Astrocyte (in vitro differentiated cells and primary cell): ENCODE results near the gene COMMD3. TPM values are rescaled to one million over a fixed set of nuclear protein-coding genes. Genes with fewer than 3 reads are reported as not detected.

ENCODE experiments used
- DNase-seq: peaks from one replicate; pipeline ENCODE4 v3.0.0-alpha.2; 2010; ENCODE audit warnings: low read depth
- FAIRE-seq: peaks from 2 replicates; lab custom pipeline; 2011; peaks lifted over from hg19 to GRCh38; lab: Jason Lieb, UNC
- H2AFZ ChIP-seq: 2 replicates; pipeline ENCODE4 v1.6.0; 2012; ENCODE audit warnings: low read depth, low read length, inconsistent platforms
- H3K27ac ChIP-seq: 2 replicates; pipeline ENCODE4 v1.5.1; 2011; ENCODE audit warnings: low read depth, low read length, inconsistent platforms
- H3K27me3 ChIP-seq: 2 replicates; pipeline ENCODE4 v1.6.0; 2011; ENCODE audit warnings: low read length, inconsistent platforms; ENCODE audit not compliant: insufficient read depth
- H3K36me3 ChIP-seq: 2 replicates; pipeline ENCODE4 v1.5.1; 2011; ENCODE audit warnings: low read length, inconsistent platforms; ENCODE audit not compliant: insufficient read depth
- H3K4me1 ChIP-seq: 2 replicates; pipeline ENCODE4 v1.5.1; 2011; ENCODE audit warnings: low read length, inconsistent platforms; ENCODE audit not compliant: insufficient read depth
- H3K4me2 ChIP-seq: 2 replicates; pipeline ENCODE4 v1.6.0; 2012; ENCODE audit warnings: low read length, inconsistent platforms
- H3K4me3 ChIP-seq: 2 replicates; pipeline ENCODE4 v1.5.1; 2011; ENCODE audit warnings: low read depth, mild to moderate bottlenecking, low read length, inconsistent platforms; ENCODE audit not compliant: insufficient read depth
- H3K79me2 ChIP-seq: 2 replicates; pipeline ENCODE4 v1.6.0; 2012; ENCODE audit warnings: mild to moderate bottlenecking, low read length, inconsistent platforms; ENCODE audit not compliant: insufficient read depth
- H3K9ac ChIP-seq: 2 replicates; pipeline ENCODE4 v1.6.0; 2012; ENCODE audit warnings: mild to moderate bottlenecking, low read length, inconsistent platforms
- H3K9me3 ChIP-seq: 2 replicates; pipeline ENCODE4 v1.5.1; 2012; ENCODE audit warnings: low read depth, mild to moderate bottlenecking, low read length, inconsistent platforms; ENCODE audit not compliant: insufficient read depth
- H4K20me1 ChIP-seq: 2 replicates; pipeline ENCODE4 v1.6.0; 2012; ENCODE audit warnings: low read length, inconsistent platforms; ENCODE audit not compliant: insufficient read depth
- H3K27ac Mint-ChIP-seq: one replicate; pipeline ENCODE4 v1.8.0; 2021; ENCODE audit warnings: mild to moderate bottlenecking, mixed read lengths; ENCODE audit not compliant: unreplicated experiment
- H3K27me3 Mint-ChIP-seq: one replicate; pipeline ENCODE4 v1.8.0; 2021; ENCODE audit warnings: low read depth, mixed read lengths; ENCODE audit not compliant: unreplicated experiment
- H3K36me3 Mint-ChIP-seq: one replicate; pipeline ENCODE4 v1.8.0; 2021; ENCODE audit warnings: low read depth, mixed read lengths; ENCODE audit not compliant: unreplicated experiment
- H3K4me1 Mint-ChIP-seq: one replicate; pipeline ENCODE4 v1.8.0; 2021; ENCODE audit warnings: low read depth, mixed read lengths; ENCODE audit not compliant: unreplicated experiment
- H3K4me3 Mint-ChIP-seq: one replicate; pipeline ENCODE4 v1.8.0; 2021; ENCODE audit warnings: mild to moderate bottlenecking, moderate library complexity, mixed read lengths; ENCODE audit not compliant: unreplicated experiment
- H3K9me3 Mint-ChIP-seq: one replicate; pipeline ENCODE4 v1.8.0; 2021; ENCODE audit warnings: mild to moderate bottlenecking, mixed read lengths; ENCODE audit not compliant: unreplicated experiment
- EZH2 ChIP-seq: IDR thresholded peaks from 2 replicates; pipeline ENCODE4 v1.6.1; 2012; ENCODE audit warnings: mild to moderate bottlenecking, low read length, inconsistent platforms; ENCODE audit not compliant: insufficient read depth
- total RNA-seq: library from RNA; stranded (reverse); gene quantifications from 2 replicates; pipeline ENCODE4 v1.2.1, GENCODE V29; 2021
- TF ChIP-seq, protein P1 (sequence below): IDR thresholded peaks from 2 replicates; pipeline ENCODE4 v1.5.1; 2011; ENCODE audit warnings: low read depth, mild to moderate bottlenecking, inconsistent platforms, low read length, moderate library complexity; ENCODE audit not compliant: insufficient read depth

The COMMD3 gene
- total RNA-seq, 1 donor from 2014 or later, result 28.8 TPM

DNA sequence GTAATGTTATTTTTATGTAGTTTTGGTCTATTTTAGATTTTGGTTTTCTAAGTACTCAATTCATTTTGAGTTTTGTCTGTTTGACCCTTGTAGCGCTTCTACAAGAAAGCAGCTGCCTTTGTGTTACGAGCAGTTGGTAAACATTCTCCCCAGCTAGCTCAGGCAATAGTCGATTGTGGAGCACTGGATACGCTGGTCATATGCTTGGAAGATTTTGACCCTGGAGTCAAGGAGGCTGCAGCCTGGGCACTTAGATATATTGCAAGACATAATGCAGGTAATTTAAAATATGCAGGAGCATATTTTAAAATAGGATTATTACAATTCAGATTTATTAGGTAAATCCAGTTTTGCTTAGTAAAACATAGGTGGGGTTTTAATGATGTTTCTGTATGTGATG is 52.2 kb downstream of the COMMD3 start:
- Mint-ChIP-seq H3K4me1 (peaks cover 2% of the 10 kb centered on the region), H3K36me3 (no peaks in the 10 kb centered on the region), H3K9me3 (no peaks in the 10 kb centered on the region), H3K4me3 (no peak overlapping the region), H3K27ac (no peak overlapping the region), H3K27me3 (no peaks in the 10 kb centered on the region)
- no peaks in the 10 kb centered on the region for H3K4me1 ChIP-seq
- H3K27me3 ChIP-seq, result no peaks in the 10 kb centered on the region
- no peaks in the 10 kb centered on the region for H4K20me1 ChIP-seq
- FAIRE-seq (no peak), DNase-seq (no peak)
- H2AFZ ChIP-seq, result no peak overlapping the region
- H3K27ac ChIP-seq, result no peak overlapping the region
- no peaks in the 10 kb centered on the region for H3K9me3 ChIP-seq
- no peak for TF ChIP-seq EZH2
- TF ChIP-seq, protein P1, sequence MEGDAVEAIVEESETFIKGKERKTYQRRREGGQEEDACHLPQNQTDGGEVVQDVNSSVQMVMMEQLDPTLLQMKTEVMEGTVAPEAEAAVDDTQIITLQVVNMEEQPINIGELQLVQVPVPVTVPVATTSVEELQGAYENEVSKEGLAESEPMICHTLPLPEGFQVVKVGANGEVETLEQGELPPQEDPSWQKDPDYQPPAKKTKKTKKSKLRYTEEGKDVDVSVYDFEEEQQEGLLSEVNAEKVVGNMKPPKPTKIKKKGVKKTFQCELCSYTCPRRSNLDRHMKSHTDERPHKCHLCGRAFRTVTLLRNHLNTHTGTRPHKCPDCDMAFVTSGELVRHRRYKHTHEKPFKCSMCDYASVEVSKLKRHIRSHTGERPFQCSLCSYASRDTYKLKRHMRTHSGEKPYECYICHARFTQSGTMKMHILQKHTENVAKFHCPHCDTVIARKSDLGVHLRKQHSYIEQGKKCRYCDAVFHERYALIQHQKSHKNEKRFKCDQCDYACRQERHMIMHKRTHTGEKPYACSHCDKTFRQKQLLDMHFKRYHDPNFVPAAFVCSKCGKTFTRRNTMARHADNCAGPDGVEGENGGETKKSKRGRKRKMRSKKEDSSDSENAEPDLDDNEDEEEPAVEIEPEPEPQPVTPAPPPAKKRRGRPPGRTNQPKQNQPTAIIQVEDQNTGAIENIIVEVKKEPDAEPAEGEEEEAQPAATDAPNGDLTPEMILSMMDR, result no peak
- H3K4me2 ChIP-seq, result no peak overlapping the region
- H3K9ac ChIP-seq, result no peak overlapping the region
- no peak overlapping the region for H3K4me3 ChIP-seq
- no peaks in the 10 kb centered on the region for H3K36me3 ChIP-seq
- no peaks in the 10 kb centered on the region for H3K79me2 ChIP-seq

DNA sequence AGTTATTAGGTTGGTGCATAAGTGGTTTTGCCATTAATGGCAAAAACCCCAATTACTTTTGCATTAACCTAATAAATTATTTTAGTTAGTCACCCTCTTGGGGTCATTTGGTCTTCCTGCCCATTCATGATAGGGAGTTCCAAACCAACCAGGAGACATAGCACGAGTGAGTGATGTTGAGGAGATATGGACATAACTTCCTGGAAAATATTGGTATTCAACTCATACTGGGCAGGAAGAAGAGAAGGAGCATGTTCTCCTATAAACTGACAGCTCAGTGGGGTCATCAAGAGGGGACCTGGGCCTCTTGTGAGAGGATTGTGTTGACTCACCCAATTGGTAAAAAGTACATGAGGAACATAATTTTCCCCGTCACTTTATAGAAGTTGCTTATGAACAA is 52.8 kb downstream of the COMMD3 start:
- Histone ChIP-seq H3K27ac (no peak overlapping the region), H2AFZ (no peak overlapping the region), H3K4me2 (no peak overlapping the region), H4K20me1 (no peaks in the 10 kb centered on the region), H3K79me2 (no peaks in the 10 kb centered on the region), H3K36me3 (no peaks in the 10 kb centered on the region), H3K4me3 (no peak overlapping the region), H3K9ac (no peak overlapping the region), H3K9me3 (no peaks in the 10 kb centered on the region), H3K4me1 (no peaks in the 10 kb centered on the region), H3K27me3 (no peaks in the 10 kb centered on the region)
- Mint-ChIP-seq H3K36me3 (no peaks in the 10 kb centered on the region), H3K9me3 (no peaks in the 10 kb centered on the region), H3K27ac (no peak overlapping the region), H3K4me3 (no peak overlapping the region), H3K27me3 (no peaks in the 10 kb centered on the region), H3K4me1 (peaks cover 2% of the 10 kb centered on the region)
- TF ChIP-seq EZH2, result no peak
- TF ChIP-seq, protein P1, result no peak
- DNase-seq (no peak), FAIRE-seq (no peak)

DNA sequence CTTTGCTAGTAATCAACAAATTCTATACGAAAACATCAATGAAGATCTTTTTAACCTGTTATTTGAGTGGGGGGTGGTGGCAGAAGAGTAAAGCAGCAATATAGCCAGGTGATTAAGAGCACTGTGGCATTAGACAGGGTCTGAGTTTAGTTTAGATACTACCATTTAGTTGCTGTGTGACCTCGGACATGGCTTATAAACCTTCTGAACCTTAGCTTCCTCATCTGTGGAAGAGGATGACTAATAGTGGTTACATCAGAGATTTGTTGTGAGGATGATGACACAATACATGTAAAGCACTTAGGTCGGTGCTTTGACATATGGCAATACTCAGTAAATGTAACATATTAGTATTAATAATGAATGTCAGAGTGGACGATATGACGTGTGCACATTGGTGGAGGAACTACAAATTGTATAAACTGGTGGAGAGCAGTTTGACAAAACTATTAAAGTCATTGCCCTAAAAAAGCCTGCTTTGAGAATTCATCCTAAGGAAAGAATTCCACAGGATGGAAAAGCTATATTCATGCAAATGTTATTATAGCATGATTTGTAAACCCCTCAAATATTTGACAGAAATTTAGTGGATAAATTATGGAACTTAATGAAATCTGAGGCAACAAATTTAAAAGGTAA is 53.4 kb downstream of the COMMD3 start:
- H3K36me3 ChIP-seq, result no peaks in the 10 kb centered on the region
- no peak for FAIRE-seq
- H3K79me2 ChIP-seq, result no peaks in the 10 kb centered on the region
- no peak overlapping the region for H3K27ac ChIP-seq
- H3K4me2 ChIP-seq, result no peak overlapping the region
- Mint-ChIP-seq H3K4me1 (peaks cover 2% of the 10 kb centered on the region), H3K9me3 (no peaks in the 10 kb centered on the region), H3K36me3 (no peaks in the 10 kb centered on the region), H3K4me3 (no peak overlapping the region), H3K27me3 (no peaks in the 10 kb centered on the region), H3K27ac (no peak overlapping the region)
- H3K4me3 ChIP-seq, result no peak overlapping the region
- no peak overlapping the region for H2AFZ ChIP-seq
- no peak overlapping the region for H3K9ac ChIP-seq
- no peaks in the 10 kb centered on the region for H3K9me3 ChIP-seq
- TF ChIP-seq, protein P1, result no peak
- H3K4me1 ChIP-seq, result no peaks in the 10 kb centered on the region
- H4K20me1 ChIP-seq, result no peaks in the 10 kb centered on the region
- no peak for DNase-seq
- H3K27me3 ChIP-seq, result no peaks in the 10 kb centered on the region
